OCI-LY7 (cell line): ENCODE results near the gene TBX2. TPM values are rescaled to one million over a fixed set of nuclear protein-coding genes. Genes with fewer than 3 reads are reported as not detected.

Experiments used
- BruUV-seq: library from RNA; stranded (reverse); fragments of 400-500 nt; replicated peaks from 2 replicates; lab custom pipeline; 2021; lab: Mats Ljungman, UMichigan
- CTCF ChIA-PET: fragments of 300-600 bp; sonication (Branson Sonifier 250); formaldehyde crosslinking; loops from one replicate; lab custom pipeline; 2022; ENCODE audit warnings: antibody characterized with exemption; ENCODE audit not compliant: unreplicated experiment; lab: Charles Lee
- POLR2A ChIA-PET: fragments of 300-600 bp; sonication (Branson Sonifier 250); formaldehyde crosslinking; loops from one replicate; lab custom pipeline; 2022; ENCODE audit warnings: antibody characterized with exemption; lab: Charles Lee
- DNase-seq: peaks from one replicate; pipeline ENCODE4 v3.0.0-alpha.2; 2015; ENCODE audit warnings: low spot score
- H2AFZ ChIP-seq: fragments of 200-600 bp; sonication (generic), shearing (Covaris generic); 2 replicates; pipeline ENCODE4 v1.6.1; 2014; ENCODE audit warnings: mild to moderate bottlenecking, antibody characterized with exemption, low read length, moderate library complexity
- H3K27ac ChIP-seq: fragments of 200-600 bp; sonication (generic); 2 replicates; pipeline ENCODE4 v1.5.1; 2014; ENCODE audit warnings: mixed run types, low read depth, mild to moderate bottlenecking, moderate library complexity, low read length, inconsistent platforms; ENCODE audit not compliant: poor library complexity, severe bottlenecking
- H3K36me3 ChIP-seq: fragments of 200-600 bp; sonication (generic); 2 replicates; pipeline ENCODE4 v1.6.1; 2014; ENCODE audit warnings: mild to moderate bottlenecking, antibody characterized with exemption, low read length, moderate library complexity, mixed read lengths; ENCODE audit not compliant: insufficient read depth
- H3K4me1 ChIP-seq: fragments of 200-600 bp; sonication (generic); 2 replicates; pipeline ENCODE4 v1.5.1; 2014; ENCODE audit warnings: mild to moderate bottlenecking, low read length; ENCODE audit not compliant: insufficient read depth, poor library complexity, severe bottlenecking
- H3K4me2 ChIP-seq: fragments of 200-600 bp; sonication (generic); 2 replicates; pipeline ENCODE4 v1.6.1; 2014; ENCODE audit warnings: mild to moderate bottlenecking, low read length
- H3K4me3 ChIP-seq: fragments of 200-600 bp; sonication (generic); 2 replicates; pipeline ENCODE4 v1.5.1; 2014; ENCODE audit warnings: mild to moderate bottlenecking, low read depth, low read length; ENCODE audit not compliant: poor library complexity, severe bottlenecking
- H3K79me2 ChIP-seq: fragments of 200-600 bp; sonication (generic); 2 replicates; pipeline ENCODE4 v1.6.1; 2016; ENCODE audit warnings: low read depth, mild to moderate bottlenecking, low read length, moderate library complexity, mixed read lengths; ENCODE audit not compliant: insufficient read depth
- H3K9me2 ChIP-seq: fragments of 200-600 bp; sonication (generic); 2 replicates; pipeline ENCODE4 v1.6.1; 2016; ENCODE audit warnings: mild to moderate bottlenecking, low read length, mixed read lengths; ENCODE audit not compliant: insufficient read depth
- H3K9me3 ChIP-seq: fragments of 200-600 bp; sonication (generic); 2 replicates; pipeline ENCODE4 v1.6.1; 2014; ENCODE audit warnings: mild to moderate bottlenecking, mixed run types, low read length, mixed read lengths
- H4K20me1 ChIP-seq: fragments of 200-600 bp; sonication (generic); 2 replicates; pipeline ENCODE4 v1.6.1; 2014; ENCODE audit warnings: mild to moderate bottlenecking, antibody characterized with exemption, low read length, moderate library complexity, mixed read lengths; ENCODE audit not compliant: insufficient read depth
- CTCF ChIP-seq: fragments of 200-600 bp; sonication (generic); conservative IDR thresholded peaks from 2 replicates; pipeline ENCODE4 v1.5.1; 2014; ENCODE audit warnings: mild to moderate bottlenecking, antibody characterized with exemption, low read length, moderate library complexity, mixed read lengths
- EZH2phosphoT487 ChIP-seq: fragments of 200-600 bp; sonication (generic); IDR thresholded peaks from 2 replicates; pipeline ENCODE4 v1.6.1; 2018; ENCODE audit warnings: low read depth, borderline replicate concordance, mild to moderate bottlenecking, mixed run types, antibody characterized with exemption, low read length, moderate library complexity, mixed read lengths
- intact Hi-C: fragments of 100-400 bp; cut with micrococcal nuclease; formaldehyde crosslinking; loops from one replicate; pipeline ENCODE4 v1.10.0; 2022; ENCODE audit not compliant: unreplicated experiment
- total RNA-seq, 2 experiments: library from RNA; depleted of rRNA in 1 of 2; stranded (reverse); fragments of >200 nt in 1 of 2; shearing (Covaris generic) in 1 of 2; gene quantifications; 2 replicates each; pipeline ENCODE4 v1.2.3, GENCODE V29; 2014 to 2022

The TBX2 gene
- total RNA-seq, 2 experiments from 2014 or later, result not detected

GRCh38 chr17:61458421-61459141 lies 58.9 kb downstream of the TBX2 start:
- peak; percentile 10 for DNase-seq
- H2AFZ ChIP-seq, result peak overlapping the region; percentile 42; the same call in 1 of the 2 replicates
- TF ChIP-seq CTCF (no peak), EZH2phosphoT487 (no peak)
- H3K79me2 ChIP-seq, result no peaks in the 10 kb centered on the region
- H4K20me1 ChIP-seq, result no peaks in the 10 kb centered on the region
- H3K4me3 ChIP-seq, result no peak overlapping the region
- no peaks in the 10 kb centered on the region for H3K9me3 ChIP-seq
- H3K27ac ChIP-seq, result no peak overlapping the region
- no peaks in the 10 kb centered on the region for H3K9me2 ChIP-seq
- H3K4me1 ChIP-seq, result peaks cover 13% of the 10 kb centered on the region
- ChIA-PET POLR2A (interaction anchor here (0.6 to 1.0 kb wide), 2 partner anchors 9 to 19 kb away, joined by 3 to 6 read pairs; no protein-coding TSS in a partner anchor), CTCF (no interaction called here)
- no peak overlapping the region; the same call in 1 of the 2 replicates for H3K4me2 ChIP-seq
- no TSS peak for BruUV-seq
- H3K36me3 ChIP-seq, result no peaks in the 10 kb centered on the region
- intact Hi-C loops, result no loop called here

Other genes starting within 250 kb of the TBX2 start
- not detected in 2 replicates for gene TBX4, start 52.6 kb downstream of the TBX2 start, total RNA-seq (2014; rRNA removed; shearing (Covaris generic))
- not detected in 2 replicates for gene TBX4, start 52.6 kb downstream of the TBX2 start, total RNA-seq (2022)
- gene NACA2, start 191.4 kb downstream of the TBX2 start, total RNA-seq (2014; rRNA removed; shearing (Covaris generic)), result 0.23 TPM in 1 of 2 replicates, not detected in the other
- not detected in 2 replicates for gene NACA2, start 191.4 kb downstream of the TBX2 start, total RNA-seq (2022)